Hepatocyte (in vitro differentiated cells): ENCODE results near the gene PLEKHA8.

ENCODE experiments used
- EZH2 ChIP-seq: fragments of 200-600 bp; sonication (generic); IDR thresholded peaks from 2 replicates; pipeline ENCODE4 v1.6.1; 2016; ENCODE audit warnings: antibody characterized with exemption, mild to moderate bottlenecking, borderline replicate concordance
- EZH2phosphoT487 ChIP-seq: fragments of 200-600 bp; sonication (generic); IDR thresholded peaks from one replicate; pipeline ENCODE4 v1.6.1; 2018; ENCODE audit warnings: antibody characterized with exemption, mild to moderate bottlenecking, low read depth, moderate library complexity; ENCODE audit not compliant: unreplicated experiment, severe bottlenecking
- TF ChIP-seq, protein P1 (sequence below): fragments of 200-600 bp; sonication (generic); IDR thresholded peaks from 2 replicates; pipeline ENCODE4 v1.5.1; 2016; ENCODE audit warnings: antibody characterized with exemption, mild to moderate bottlenecking; ENCODE audit not compliant: poor library complexity

GRCh38 chr7:30166155-30166840, 138.1 kb downstream of the PLEKHA8 start:
- TF ChIP-seq, protein P1, sequence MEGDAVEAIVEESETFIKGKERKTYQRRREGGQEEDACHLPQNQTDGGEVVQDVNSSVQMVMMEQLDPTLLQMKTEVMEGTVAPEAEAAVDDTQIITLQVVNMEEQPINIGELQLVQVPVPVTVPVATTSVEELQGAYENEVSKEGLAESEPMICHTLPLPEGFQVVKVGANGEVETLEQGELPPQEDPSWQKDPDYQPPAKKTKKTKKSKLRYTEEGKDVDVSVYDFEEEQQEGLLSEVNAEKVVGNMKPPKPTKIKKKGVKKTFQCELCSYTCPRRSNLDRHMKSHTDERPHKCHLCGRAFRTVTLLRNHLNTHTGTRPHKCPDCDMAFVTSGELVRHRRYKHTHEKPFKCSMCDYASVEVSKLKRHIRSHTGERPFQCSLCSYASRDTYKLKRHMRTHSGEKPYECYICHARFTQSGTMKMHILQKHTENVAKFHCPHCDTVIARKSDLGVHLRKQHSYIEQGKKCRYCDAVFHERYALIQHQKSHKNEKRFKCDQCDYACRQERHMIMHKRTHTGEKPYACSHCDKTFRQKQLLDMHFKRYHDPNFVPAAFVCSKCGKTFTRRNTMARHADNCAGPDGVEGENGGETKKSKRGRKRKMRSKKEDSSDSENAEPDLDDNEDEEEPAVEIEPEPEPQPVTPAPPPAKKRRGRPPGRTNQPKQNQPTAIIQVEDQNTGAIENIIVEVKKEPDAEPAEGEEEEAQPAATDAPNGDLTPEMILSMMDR: no peak
- no peak for TF ChIP-seq EZH2
- no peak for TF ChIP-seq EZH2phosphoT487
